ENCODE measurements around the gene MAP4K2. TPM values are rescaled to one million over a fixed set of nuclear protein-coding genes. Genes with fewer than 3 reads are reported as not detected.

The MAP4K2 gene
- total RNA-seq, 1 experiment from 2014 or later: 24.7 TPM

DNA sequence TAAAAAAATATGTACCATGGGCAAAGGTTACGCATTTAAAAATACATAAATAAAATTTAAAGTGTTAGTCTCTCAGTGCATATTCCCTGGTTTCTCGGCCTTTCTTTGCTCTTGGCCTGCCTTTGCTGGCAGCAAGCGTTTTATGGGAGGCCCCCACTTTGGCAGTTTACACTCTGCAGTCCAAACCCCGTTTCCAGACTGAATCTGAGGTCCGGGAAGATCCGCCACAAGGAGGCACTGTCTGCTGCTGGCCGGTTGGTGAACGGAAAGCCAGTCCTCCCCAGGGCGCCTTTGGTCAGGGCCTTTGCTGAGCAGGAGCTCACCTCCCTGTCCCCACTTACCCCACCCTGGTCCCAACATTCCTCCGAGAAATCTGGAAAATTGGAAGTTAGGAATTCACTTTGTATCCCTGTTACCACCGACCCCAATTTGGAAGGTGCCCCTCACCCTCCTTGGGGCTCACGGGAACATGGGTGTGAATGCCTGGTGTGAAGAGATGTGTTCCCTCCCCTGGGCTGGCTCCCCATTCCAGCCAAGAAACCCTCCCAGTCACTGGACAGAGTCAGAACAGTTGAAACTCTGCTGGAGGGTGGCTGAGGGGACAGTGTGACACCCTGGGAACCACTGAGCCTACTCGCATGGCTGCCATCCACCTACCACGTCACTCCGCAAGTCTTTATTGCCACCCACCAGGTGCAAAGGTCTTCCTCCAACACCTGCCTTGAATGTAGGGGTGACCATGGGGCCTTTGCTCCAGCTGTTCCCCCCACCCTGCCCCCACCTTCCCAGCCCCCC is 15.3 kb downstream of the MAP4K2 start:
- Mint-ChIP-seq H3K36me3 (ENCODE audit: insufficient read depth in 1 of 3, low read depth in 3 of 3) (peaks cover 0 to 6% (median 2%) of the 10 kb centered on the region in 3 experiments; a peak in 2 of 7 replicates), H3K27me3 (ENCODE audit: low read depth) (no peaks in the 10 kb centered on the region), H3K9me3 (no peaks in the 10 kb centered on the region), H3K4me3 (no peak overlapping the region), H3K27ac (no peak overlapping the region; a peak in 1 of 7 replicates), H3K4me1 (0 out of 4 replicates have a peak, but pooled peaks cover 0 to 2% of the 10 kb centered on the region in 2 experiments)
- H3K14ac ChIP-seq (ENCODE audit: insufficient read depth, low read length): no peak overlapping the region
- no peak overlapping the region for H3K4me2 ChIP-seq (ENCODE audit: insufficient read depth, insufficient read length, low read length)
- H2BK5ac ChIP-seq (ENCODE audit: insufficient read length, low read length): no peak overlapping the region
- no peaks in the 10 kb centered on the region for H3K23me2 ChIP-seq (ENCODE audit: insufficient read length, low read depth, low read length, poor library complexity, severe bottlenecking)
- no peak overlapping the region for H2BK120ac ChIP-seq (ENCODE audit: low read depth, low read length, poor library complexity, severe bottlenecking)
- peak; percentile 76 for DNase-seq
- no CpG with 5 or more reads among the region's 15 CpGs for WGBS (ENCODE audit: extremely low coverage, insufficient read length, low lambda C conversion rate)
- no peak overlapping the region for H3K23ac ChIP-seq (ENCODE audit: insufficient read length, low read depth, low read length)
- no peaks in the 10 kb centered on the region for H3K79me1 ChIP-seq (ENCODE audit: insufficient read depth, low read depth, low read length, poor library complexity, severe bottlenecking)
- no peaks in the 10 kb centered on the region for H3K4me1 ChIP-seq (ENCODE audit: insufficient read depth, low read length)
- H4K5ac ChIP-seq (ENCODE audit: insufficient read length, low read depth, low read length): no peak overlapping the region
- no peak overlapping the region for H2AK5ac ChIP-seq (ENCODE audit: insufficient read length, low read length)
- H4K91ac ChIP-seq (ENCODE audit: insufficient read length, low read depth, low read length): no peak overlapping the region
- H4K8ac ChIP-seq (replicated peaks; ENCODE audit: insufficient read length, low read depth, low read length): no peak overlapping the region
- no peak overlapping the region for H3K56ac ChIP-seq (ENCODE audit: insufficient read length, low read depth, low read length)
- H2BK15ac ChIP-seq (ENCODE audit: low read depth, low read length): no peak overlapping the region
- H3K79me2 ChIP-seq (ENCODE audit: insufficient read depth, low read length): no peaks in the 10 kb centered on the region
- no peak overlapping the region for H3K9ac ChIP-seq (ENCODE audit: extremely low read depth, insufficient read length, low read length)
- H2BK20ac ChIP-seq (ENCODE audit: low read depth, low read length, poor library complexity, severe bottlenecking): no peak overlapping the region
- no peaks in the 10 kb centered on the region for H3K9me3 ChIP-seq (ENCODE audit: control insufficient read depth, low read depth, low read length)
- no peak overlapping the region for H3K18ac ChIP-seq (ENCODE audit: insufficient read length, low read depth, low read length)
- no peak overlapping the region for H2BK12ac ChIP-seq (ENCODE audit: insufficient read length, low read depth, low read length)
- H3K27ac ChIP-seq (ENCODE audit: insufficient read length, low read depth, low read length): no peak overlapping the region
- H3T11ph ChIP-seq (ENCODE audit: low read length): no peak overlapping the region
- no peak overlapping the region for H2AFZ ChIP-seq (ENCODE audit: low read length)
- no peak overlapping the region for H3K4ac ChIP-seq (ENCODE audit: low read depth, low read length)
- no peaks in the 10 kb centered on the region for H4K20me1 ChIP-seq (ENCODE audit: control insufficient read depth, insufficient read depth, insufficient read length)
- H3K27me3 ChIP-seq (ENCODE audit: insufficient read depth, low read length): no peaks in the 10 kb centered on the region
- TF ChIP-seq, protein P1, sequence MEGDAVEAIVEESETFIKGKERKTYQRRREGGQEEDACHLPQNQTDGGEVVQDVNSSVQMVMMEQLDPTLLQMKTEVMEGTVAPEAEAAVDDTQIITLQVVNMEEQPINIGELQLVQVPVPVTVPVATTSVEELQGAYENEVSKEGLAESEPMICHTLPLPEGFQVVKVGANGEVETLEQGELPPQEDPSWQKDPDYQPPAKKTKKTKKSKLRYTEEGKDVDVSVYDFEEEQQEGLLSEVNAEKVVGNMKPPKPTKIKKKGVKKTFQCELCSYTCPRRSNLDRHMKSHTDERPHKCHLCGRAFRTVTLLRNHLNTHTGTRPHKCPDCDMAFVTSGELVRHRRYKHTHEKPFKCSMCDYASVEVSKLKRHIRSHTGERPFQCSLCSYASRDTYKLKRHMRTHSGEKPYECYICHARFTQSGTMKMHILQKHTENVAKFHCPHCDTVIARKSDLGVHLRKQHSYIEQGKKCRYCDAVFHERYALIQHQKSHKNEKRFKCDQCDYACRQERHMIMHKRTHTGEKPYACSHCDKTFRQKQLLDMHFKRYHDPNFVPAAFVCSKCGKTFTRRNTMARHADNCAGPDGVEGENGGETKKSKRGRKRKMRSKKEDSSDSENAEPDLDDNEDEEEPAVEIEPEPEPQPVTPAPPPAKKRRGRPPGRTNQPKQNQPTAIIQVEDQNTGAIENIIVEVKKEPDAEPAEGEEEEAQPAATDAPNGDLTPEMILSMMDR (conservative IDR thresholded peaks at IDR 0.05): peak; percentile 87

All from H9 (cell line).